GM18519 (cell line): ENCODE results near the gene IKZF1.

Source experiments
- ATAC-seq: cut with Tn5 transposase; IDR thresholded peaks from one replicate; pipeline ENCODE4 v1.9.1; 2021; ENCODE audit warnings: mild to moderate bottlenecking, moderate library complexity; ENCODE audit not compliant: unreplicated experiment, low FRiP score

IKZF1 gene

DNA sequence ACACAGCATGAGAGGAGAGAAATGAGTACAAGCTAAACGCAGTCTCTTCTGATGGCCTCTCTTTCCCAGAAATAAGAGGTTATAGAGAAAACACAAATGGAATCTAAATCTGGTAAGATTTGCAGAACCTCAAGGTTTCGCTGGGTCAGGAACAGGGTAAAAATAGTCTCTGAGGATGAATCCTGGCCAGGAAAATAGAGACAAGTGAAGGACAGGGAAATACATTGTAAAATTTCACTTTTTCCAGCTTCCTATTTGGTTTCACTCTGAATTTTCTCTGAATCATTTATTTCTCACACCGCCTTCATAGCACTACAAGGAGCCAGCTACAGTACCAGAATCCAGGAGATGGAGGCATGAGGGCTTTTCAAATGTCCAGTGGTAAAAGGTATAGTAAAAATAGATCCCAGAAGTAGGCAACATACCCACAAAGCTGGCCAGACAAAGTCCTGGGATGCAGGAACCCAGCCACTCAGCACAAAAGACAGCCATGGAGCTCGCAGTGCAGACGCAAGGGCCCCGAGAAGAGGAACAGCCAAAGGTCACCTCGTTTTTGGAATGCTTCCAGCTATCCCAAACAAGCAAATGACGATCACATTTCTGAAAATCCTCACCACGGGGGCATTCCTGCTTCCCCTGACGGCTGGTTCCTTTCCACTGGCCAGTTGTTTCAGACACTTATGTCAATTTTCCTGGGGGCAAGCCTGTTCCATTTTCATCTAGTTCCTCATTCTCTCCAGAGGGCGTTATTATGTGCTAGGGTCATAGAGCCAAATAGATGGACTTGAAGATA, 21.5 kb upstream of the IKZF1 start:
- ATAC-seq = no peak

GRCh38 chr7:50283731-50284130, 20.8 kb upstream of the IKZF1 start:
- ATAC-seq = no peak

DNA sequence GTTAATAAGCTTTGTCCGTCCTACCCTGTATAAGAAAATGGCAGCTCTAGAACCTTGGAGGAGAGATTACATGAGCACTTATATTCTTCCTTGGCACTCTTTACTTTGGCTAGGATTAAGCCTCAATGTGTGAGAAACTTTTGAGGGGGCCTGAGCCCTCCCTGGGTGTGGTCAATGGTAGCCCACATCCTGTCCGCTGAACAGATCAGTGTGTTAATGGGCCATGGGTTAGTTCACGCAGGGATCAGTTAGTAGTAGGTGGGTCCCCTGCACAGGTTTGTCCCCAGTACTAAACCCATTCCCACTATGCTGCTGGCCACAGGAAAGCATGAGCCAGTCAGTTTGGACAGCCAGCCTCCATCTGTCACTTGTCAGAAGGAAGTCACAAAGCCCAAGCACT, 20.2 kb upstream of the IKZF1 start:
- no peak for ATAC-seq

- no peak for ATAC-seq
These were observed 19.2 kb upstream of the IKZF1 start for GRCh38 chr7:50285269-50285668.

- no peak for ATAC-seq
These were observed 17.4 kb upstream of the IKZF1 start for GRCh38 chr7:50287129-50287528.

DNA sequence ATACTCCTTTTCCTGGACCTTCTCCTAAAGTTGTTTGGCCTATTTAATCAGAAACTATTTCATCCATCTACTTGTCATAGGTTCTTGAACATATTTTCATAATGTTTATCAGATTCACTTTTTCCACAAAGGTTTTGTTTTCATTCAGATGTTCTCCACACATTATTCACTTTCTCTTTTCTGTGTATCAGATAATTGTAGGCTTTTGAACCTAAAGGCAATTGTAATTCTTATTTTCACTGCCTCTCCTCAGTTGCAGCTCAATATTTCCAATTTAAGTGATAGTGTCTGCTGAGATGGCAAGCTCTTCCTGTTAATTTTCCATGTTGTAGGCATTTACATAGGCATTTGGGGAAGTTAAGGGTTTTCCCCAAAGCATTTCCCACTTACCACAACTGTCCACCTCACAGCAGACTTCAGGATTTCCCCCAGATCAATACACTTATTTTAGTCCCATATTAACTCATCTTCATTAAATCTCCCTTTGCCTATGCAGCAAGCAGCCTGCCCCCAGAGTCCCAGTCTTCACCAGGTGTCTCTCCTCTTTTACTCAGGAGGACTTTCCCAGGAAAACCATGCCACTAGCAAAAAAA, 12.3 kb upstream of the IKZF1 start:
- no peak for ATAC-seq

DNA sequence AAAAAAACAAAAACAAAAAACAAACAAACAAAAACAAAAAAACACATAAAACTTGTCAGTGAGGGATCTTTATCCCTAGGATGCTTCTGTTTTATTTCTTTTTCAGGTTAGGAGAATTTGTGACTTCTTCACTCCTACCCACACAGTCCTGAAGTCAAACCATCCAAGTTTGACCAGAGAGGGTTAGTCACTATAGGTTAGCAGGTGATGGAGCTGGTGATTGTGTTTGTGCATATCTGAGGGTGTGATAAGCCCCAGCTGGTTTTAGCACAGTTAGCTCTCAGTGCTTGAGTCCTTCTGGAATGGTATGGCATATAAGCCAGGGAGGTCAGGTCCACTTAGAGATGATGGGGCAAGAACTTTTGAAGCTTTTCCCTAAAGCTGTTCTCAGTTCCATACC, 11.8 kb upstream of the IKZF1 start:
- no peak for ATAC-seq

DNA sequence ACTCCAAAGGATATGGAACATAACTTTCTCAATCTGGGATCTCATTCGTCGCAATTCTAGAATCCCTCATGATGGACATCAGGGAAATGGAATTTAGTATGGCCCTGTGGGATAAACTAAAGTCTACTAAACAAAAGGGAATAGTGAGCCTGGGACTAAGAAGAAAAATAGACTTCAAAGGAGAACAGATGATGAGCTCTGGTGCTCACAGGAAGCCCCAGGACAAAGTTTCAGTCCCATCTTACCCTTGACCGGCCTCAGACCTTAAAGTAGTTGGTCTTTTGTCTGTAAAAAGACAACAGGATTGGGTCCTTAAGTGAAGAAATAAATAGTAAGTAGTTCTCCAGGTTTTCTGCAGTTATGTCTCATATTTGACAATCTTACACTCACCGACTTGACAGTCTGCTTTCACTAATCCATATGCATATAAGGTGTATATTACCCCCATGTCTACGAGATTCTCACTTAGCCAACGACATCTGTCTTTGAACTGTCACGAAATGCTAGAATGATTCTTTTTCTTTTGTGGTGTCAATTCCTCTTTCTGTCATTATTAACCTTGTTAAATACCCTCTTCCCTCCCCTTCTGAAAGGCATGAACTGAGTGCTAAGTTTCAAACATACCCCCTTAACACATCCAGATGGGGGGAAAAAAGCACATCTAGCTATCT, 10.9 kb upstream of the IKZF1 start:
- ATAC-seq = peak; percentile 58

- no peak for ATAC-seq
These were observed 9.4 kb upstream of the IKZF1 start for GRCh38 chr7:50295133-50295532.

DNA sequence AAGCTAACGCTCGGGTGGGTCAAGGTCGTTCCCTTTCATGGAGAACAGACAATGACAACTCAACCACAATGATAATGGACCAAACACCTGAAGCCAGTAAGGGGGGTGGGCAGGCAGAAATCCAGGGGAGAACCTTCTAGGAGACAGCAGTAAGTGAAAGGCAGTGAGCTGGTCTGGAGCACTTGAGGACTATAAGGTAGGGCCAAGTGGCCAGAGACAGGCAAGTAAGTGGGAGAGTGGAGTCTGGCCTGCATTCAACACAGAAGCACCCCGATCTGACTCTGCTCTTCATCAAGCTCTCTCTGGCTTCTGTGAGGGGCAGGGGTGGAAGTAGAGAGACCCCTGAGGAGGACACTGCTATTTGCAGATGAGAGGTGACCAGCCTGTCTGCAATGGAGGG, 7.7 kb upstream of the IKZF1 start:
- no peak for ATAC-seq

- no peak for ATAC-seq
These were observed 5.5 kb upstream of the IKZF1 start for GRCh38 chr7:50298811-50299562.

- ATAC-seq = no peak
These were observed 4.2 kb upstream of the IKZF1 start for GRCh38 chr7:50300336-50300735.

DNA sequence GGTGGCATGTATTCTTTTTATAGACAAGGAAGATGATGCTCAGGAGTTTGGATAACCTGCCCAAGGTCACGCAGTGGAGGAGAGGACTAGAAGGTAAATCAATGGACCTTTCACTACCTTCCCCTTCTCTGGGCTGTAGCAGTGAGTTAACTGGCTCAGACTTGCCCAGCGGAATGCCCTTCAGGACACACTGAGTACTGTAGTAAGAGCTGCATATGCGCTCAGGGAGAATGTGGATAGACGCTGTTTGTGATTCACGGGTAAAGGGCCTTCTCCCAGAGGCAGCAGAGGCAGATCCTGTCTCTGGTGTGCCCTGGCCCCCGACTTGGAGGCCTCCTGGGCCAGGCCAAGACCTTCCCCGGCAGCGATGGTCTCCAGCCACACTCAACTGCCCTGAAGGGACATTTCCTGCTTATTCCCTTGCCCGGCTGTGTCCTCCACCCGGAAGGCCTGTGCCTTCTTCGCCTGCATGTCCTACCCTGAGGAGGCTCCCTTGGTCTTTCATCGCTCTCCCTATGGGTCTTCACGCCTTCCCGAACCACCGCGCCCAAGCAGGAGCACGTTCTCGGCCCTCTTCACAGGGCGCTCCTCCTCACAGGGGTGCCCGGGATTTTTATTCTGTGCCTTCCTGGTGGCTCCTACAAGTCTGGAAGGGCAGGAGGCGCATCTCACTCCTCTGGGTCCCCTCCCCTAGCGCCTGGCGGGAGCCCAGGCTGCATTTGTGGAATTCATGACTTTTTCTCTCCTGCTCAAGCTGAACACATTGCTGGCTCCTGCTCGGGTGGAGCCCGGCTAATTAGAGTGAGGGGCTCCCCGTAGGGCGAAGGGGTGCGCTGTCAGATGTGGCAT, 1.8 kb upstream of the IKZF1 start:
- no peak for ATAC-seq

DNA sequence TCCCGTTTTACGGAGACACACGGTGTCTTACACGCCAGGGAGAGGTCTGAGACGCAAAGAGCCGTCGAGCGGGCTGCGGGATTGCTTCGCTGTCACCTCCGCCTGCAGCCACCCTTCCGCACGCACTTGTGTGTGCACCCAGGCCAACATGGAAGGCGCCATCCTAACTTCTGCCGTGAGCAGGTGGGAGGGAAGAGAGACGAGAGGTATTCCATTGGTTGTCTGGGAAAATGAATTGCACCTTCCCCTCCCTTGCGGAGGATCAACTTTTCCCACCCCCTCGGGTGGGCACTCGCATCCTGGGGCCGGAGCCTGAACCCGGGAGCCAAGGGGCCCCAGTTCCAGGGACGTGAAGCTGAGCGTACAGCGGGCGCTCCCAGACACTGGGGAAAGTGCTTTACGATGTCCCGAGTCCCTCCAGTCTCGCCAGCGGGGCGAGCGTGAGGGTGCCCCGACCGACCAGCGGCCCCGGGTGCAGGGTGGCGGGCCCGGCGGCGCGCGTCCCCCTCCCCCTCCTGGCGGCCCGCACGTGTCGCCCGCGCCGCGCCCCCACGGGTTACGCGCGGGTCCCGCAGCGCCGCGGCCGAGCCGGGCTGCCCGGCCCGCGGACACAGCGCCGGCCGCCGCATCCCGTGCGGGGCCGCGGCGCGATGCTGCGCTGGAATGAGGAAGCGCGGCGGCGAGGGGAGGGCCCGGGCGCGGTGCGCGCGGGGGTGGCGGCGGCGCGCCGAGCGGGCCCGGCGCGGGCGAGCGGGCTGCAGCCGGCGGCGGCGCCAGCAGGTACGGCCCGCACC, 984 bp upstream of the IKZF1 start:
- ATAC-seq = no peak

GRCh38 chr7:50304911-50305582, 531 bp downstream of the IKZF1 start:
- no peak for ATAC-seq

DNA sequence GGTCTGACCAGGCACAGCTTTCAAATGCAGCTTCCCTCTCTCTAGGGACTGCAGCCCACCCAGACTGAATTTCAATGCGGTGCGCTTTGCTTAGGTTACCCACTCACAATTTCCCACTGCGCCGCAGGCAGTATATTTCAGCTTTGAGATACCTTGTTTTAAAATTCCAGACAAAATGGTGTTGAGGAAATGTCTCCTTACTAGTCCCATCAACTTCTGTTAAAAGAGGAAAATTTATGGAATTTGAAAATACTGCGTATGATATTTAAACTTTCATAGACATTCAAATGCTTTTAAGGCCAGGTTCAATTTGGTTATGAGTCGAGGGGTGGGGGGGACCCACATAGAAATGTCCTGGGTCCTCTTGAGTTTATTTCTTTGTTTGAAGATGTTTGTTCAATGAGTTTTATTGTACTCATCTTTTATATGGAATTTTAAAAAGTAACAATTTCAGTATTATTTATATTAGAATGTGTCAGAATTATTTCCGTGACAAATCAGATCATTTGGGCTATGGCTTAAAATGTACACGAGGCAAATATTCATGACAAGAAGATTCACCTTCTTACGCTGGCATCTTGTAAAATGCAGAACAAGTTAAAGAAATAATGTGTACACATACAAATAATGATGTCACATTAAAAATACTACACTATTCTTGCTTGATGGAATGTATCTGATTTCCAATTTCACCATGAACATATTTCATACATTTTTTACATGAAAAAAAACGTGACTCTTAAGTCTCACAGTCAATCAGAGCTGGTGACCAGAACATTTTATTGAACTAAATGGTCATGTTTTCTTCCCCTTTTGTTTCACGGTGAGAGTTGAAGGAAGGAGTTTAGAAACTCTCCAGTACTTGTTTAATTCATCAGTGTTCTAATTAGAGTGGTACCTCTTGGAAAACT, 1.3 kb downstream of the IKZF1 start:
- ATAC-seq = no peak

- no peak for ATAC-seq
These were observed 2.2 kb downstream of the IKZF1 start for GRCh38 chr7:50306494-50307367.
